Stimulated activated CD4-positive, alpha-beta T cell treated with anti-CD3 and anti-CD28 coated beads, Interleukin-4, amount 100 ng/mL, for 48 hours (primary cell): ENCODE results near the gene ETV1.
A peak's percentile ranks its signal among the peaks of the same experiment; 100 is the strongest.

Experiments used
- DNase-seq, 2 donors: peaks; one replicate each; pipeline ENCODE4 v3.0.0-alpha.2; 2020; ENCODE audit warnings: low read depth in 2 of 2

Gene ETV1

GRCh38 chr7:13989126-13989948 lies at the start of gene ETV1:
Gene ETV1 (minus strand): TSS chr7:13989666. CDS start chr7:13989052, 614 bp downstream.
- DNase-seq, result no peak

GRCh38 chr7:14024406-14024805 lies 34.9 kb upstream of the ETV1 start:
- DNase-seq, result no peak

DNA sequence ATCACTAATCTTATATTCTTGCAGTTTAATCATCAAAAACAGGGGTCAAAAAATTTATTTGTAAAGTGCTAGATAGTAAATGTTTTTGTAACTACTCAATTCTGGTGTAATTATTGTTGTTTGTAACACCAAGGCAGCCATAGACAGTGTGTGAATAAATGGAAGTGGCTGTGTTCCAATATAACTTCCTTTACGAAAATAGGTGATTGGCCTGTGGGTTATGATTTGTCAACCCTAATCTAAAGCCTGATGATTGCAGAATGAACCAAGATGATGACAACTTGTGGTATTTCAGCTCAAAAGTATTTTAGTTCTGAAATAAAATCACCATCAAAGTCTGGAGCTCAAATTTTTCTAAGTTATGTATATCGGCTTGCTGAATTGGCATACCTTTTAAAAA lies 34.4 kb upstream of the ETV1 start:
- DNase-seq, result no peak

GRCh38 chr7:14023342-14023741 lies 33.9 kb upstream of the ETV1 start:
- DNase-seq, result no peak

DNA sequence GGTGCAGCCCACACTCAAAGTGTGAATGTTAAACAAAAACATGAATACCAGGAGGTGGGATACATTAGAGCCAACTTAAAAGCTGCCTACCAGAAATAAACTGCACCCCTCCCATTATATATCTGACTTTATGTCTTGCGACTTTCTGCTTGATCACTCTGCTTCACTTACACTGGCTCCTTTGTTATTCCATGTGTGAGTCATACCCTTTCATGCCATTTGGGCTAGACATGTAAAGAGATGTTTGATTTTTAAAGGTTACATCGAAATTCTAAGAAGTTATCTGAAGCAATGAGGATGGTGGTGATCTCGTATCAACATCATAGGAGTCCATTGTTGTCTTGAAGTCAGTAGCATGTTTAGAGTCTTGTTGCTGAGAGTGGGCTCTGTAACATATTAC lies 31.6 kb upstream of the ETV1 start:
- no peak for DNase-seq

- DNase-seq, result no peak
Observed at GRCh38 chr7:14020339-14020900, 31.0 kb upstream of the ETV1 start.

- no peak for DNase-seq
Observed at GRCh38 chr7:14018751-14019150, 29.3 kb upstream of the ETV1 start.

DNA sequence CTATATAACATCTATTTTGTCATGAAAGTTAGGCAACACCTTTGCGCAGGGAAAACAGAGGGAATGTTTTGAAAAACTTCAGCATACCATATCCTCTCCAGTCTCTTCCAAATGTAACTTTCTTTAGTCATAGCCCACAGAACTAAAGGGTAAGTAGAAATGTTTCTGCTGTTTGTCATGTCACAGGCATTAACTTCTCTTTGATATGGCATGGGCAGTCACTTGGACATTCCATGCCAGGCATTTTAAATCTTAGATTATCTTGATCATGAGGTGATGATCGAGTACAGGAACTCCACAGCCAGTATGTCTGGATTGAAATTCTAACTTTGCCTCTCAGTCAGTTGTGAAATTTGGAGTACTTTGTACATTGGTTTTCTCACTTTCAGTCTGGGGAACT lies 27.5 kb upstream of the ETV1 start:
- DNase-seq, result no peak

DNA sequence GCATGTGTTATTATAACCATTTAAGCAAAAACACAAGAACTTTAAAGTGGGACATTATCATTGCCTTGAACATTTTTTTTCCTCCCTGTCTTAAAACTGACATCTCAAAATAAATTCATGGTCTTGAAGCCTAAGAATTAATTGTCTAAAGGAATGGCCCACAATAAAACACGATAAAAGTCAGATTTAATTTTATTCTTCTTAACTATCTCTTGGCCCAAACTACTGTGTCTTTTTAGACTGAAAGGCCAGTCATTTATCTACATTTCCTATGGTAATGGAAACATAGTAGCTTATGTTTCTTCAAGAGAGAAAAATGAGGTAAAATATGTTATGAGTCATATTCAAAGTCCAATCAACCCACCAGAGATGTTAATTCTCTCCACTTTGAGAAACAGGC lies 24.4 kb upstream of the ETV1 start:
- DNase-seq, result no peak

DNA sequence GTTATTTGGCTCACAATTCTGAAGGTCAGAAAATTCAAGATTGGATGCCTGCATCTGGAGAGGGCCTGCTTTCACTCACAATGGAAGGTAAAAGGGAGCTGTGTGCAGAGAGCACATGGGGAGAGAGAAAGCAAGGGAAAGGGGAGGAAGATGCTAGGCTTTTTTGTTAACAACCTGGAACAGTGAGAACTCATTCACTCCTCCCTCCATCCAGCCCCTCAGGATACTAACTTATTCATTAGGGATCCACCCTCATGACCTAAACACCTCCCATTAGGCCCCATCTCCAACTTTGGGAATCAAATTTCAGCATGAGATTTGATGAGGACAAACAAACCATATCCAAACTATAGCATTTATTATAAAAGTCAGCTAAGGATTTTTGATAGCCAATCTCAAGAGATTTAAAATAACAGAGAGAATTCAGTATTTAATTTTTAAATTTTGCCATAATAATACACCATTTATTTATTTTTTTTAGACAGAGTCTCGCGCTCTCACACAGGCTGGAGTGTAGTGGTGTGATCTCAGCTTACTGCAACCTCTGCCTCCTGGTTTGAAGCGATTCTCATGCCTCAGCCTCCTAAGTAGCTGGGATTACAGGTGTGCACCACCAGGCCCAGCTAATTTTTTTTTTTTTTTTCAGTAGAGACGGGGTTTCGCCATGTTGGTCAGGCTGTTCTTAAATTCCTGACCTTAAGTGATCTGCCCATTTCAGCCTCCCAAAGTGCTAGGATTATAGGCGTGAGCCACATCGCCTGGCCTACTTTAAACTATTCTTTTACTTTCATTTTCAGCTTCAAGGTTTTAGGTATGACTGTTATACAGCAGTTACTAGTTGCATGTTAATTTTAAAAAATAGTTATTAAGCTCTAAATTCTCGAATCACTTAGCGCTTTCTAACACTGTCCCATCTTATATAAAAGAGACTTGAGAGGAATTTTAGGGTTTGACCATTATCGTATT lies 20.3 kb upstream of the ETV1 start:
- DNase-seq, result no peak

DNA sequence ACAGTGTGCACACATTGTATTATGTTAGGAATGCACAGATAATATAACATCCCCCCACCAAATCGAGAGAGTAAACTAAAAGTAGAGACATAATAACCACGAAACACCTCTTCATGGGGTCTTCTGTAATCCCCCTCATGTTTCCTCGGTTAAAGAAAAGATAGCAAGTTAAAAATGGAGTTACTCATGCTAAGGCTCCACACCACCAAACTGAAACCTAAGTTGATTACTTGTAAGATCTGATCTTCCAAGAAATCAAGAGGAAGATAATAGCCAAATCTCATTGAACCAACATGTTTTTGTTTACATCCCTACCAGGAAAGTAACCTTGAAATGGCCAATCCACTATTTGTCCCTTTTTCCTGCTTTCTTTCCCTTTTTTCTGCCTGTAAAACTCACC lies 11.7 kb upstream of the ETV1 start:
- DNase-seq, result no peak

- DNase-seq, result no peak
Observed at GRCh38 chr7:14000247-14000646, 10.8 kb upstream of the ETV1 start.

- no peak for DNase-seq
Observed at GRCh38 chr7:13998866-13999265, 9.4 kb upstream of the ETV1 start.

DNA sequence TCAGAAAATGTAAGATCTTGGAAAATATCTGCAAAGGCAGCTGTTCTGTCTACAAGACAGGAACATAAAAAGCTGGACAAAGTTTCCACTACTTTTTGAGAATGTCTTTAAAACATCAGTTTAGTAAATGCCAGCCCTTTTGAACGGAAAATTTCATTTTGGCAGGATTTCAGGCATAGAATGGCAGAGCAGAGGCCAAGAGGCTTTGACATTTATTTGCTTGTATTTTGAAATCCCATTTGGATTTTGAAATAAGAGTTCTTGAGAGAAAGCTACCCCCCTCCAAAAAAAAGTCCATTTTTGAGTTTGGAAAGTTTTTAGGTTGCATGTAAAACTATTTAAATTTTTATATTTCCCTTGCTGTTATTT lies 3.1 kb upstream of the ETV1 start:
- DNase-seq, result no peak

DNA sequence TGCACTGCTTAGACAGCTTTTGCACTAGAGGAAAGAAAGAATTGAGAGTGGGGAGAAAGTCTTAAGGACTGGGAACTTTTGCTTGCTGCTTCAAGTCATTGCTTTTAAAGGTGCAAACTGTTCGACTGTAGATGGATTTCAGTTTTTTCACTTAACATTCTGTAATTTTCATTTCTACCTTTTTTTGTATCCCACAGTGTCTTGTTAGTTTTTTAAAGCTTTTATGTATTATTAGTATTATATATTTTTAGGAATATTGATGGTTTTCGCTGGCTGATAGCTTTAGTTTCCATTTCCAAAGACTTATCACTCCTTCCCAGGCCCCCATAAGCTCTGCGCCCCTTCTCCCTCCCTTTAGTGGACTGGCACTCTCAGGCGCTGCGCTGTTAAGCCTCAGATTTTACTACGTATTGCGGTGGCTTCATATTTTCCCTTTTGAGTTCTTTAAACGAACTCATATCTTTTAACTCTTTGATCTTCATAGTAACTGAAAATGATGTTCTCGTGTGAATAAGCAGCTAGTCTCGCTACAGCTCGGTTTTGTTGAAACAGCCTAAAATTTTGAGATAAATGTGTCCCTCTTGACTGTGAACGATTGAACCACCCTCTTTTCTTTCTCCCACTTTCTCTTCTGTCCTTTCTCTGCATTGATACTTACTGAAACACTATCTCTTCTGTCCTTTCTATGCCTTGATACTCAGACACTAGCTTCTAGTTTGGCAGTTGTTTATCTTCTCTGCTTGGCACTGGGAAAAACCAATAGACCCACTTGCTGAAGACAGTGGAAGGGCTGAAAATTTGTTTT lies 2.5 kb upstream of the ETV1 start:
- no peak for DNase-seq

GRCh38 chr7:13990984-13991790 lies 1.7 kb upstream of the ETV1 start:
- DNase-seq, result peak; percentile 43 to 67

DNA sequence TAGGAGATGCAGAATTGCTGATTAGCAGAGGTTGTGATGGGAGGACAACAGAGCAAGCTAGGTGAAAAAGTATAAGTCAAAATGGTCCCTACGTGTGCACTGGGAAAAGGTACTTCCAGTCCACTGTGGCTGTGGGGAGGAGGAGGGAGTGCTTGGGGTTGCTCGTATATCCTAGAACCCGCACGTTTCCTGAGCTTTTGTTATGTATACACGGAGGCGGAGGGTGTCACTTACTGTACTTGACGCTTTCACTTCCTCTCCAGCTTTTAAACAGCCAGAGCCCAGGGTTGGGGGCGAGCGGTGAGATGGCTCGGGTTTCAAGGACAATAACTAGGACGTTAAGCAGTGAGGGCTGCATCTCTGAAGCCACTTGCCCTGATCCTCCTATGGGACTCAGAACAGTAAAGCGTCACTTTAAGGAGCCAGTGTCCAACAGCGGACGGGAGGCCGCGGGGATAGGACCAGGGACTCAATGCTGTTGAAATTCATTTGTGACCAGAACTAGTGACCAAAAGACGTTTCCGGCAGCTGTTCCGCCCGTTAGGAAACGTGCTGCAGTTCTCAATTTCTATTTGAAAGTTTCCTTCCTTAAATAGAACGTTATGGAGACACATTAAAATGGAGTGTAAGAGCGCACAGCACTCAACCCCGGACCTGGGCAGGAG lies 985 bp upstream of the ETV1 start:
- peak in 1 of 2 donors; percentile 4 for DNase-seq

GRCh38 chr7:13989949-13990305 lies 461 bp upstream of the ETV1 start:
- no peak for DNase-seq

GRCh38 chr7:13988731-13989125 lies 738 bp downstream of the ETV1 start:
- no peak for DNase-seq

DNA sequence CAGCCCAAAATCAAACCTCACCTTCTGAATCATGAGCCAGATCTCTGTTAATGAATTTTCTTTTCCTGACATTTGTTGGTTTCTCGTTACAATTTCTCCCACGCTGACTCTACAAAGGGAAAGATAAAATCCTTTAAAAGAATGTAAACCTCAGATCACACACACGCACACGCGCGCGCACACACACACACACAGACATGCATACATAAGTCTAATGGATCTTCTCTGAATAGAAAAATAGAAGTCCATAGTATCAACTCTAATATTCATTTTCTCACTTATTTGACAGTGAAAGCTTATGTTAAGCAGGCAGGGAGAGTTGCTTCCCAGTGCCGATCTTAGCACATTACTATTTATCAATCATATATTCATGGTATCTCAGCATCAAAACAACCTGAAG lies 1.4 kb downstream of the ETV1 start:
- no peak for DNase-seq
